Neural crest cell (in vitro differentiated cells): ENCODE results near the gene CLEC4E. TPM values are rescaled to one million over a fixed set of nuclear protein-coding genes. Genes with fewer than 3 reads are reported as not detected.

ENCODE experiments used
- DNase-seq: peaks from one replicate; pipeline ENCODE4 v3.0.0; 2021; ENCODE audit warnings: low read depth, mixed read lengths, low spot score
- H3K27ac Mint-ChIP-seq: one replicate; pipeline ENCODE4 v1.8.0; 2021; ENCODE audit warnings: mild to moderate bottlenecking, mixed read lengths; ENCODE audit not compliant: unreplicated experiment
- H3K27me3 Mint-ChIP-seq: 2 replicates; pipeline ENCODE4 v1.8.0; 2021; ENCODE audit warnings: low read depth, mild to moderate bottlenecking, mixed read lengths
- H3K36me3 Mint-ChIP-seq: 2 replicates; pipeline ENCODE4 v1.8.0; 2021; ENCODE audit warnings: low read depth, mild to moderate bottlenecking, mixed read lengths
- H3K4me1 Mint-ChIP-seq: 2 replicates; pipeline ENCODE4 v1.8.0; 2021; ENCODE audit warnings: mixed read lengths
- H3K4me3 Mint-ChIP-seq: one replicate; pipeline ENCODE4 v1.8.0; 2021; ENCODE audit warnings: mild to moderate bottlenecking, mixed read lengths
- H3K9me3 Mint-ChIP-seq: 2 replicates; pipeline ENCODE4 v1.8.0; 2021; ENCODE audit warnings: mixed read lengths
- CTCF ChIP-seq: fragments of 200-600 bp; sonication (generic); conservative IDR thresholded peaks from 2 replicates; pipeline ENCODE4 v1.5.0; 2021; ENCODE audit warnings: antibody characterized with exemption, mild to moderate bottlenecking
- total RNA-seq: library from RNA; stranded (reverse); gene quantifications from 2 replicates; pipeline ENCODE4 v1.2.1, GENCODE V29; 2021

The CLEC4E gene
- total RNA-seq, 1 donor from 2014 or later = not detected

- Mint-ChIP-seq H3K27ac (no peak overlapping the region), H3K4me3 (no peak overlapping the region), H3K27me3 (no peaks in the 10 kb centered on the region), H3K4me1 (peaks cover 3% of the 10 kb centered on the region), H3K9me3 (peaks cover 5% of the 10 kb centered on the region), H3K36me3 (no peaks in the 10 kb centered on the region)
- DNase-seq = no peak
- TF ChIP-seq CTCF = no peak
Observed at GRCh38 chr12:8561011-8561410, 20.3 kb upstream of the CLEC4E start.

DNA sequence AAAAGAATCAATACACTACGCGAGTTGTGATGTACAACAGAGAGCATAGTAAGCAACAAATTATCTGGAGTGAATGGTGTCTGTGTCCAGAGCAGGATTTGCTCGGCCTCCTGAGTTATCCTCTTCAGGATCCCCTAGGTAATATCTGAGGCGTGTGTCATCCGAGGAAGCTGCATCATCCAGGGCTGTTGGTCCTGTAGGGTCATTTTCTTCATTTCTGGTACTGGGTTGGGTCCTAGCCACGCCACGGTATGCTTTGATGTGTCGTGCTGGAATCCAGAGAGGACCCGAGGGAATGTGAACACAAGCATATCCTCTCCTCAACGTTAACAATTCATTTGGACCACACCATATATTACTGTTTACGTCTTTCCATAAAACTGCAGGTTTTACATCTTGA, 19.0 kb upstream of the CLEC4E start:
- no peaks in the 10 kb centered on the region for H3K36me3 Mint-ChIP-seq
- no peak for DNase-seq
- no peak overlapping the region for H3K27ac Mint-ChIP-seq
- H3K4me3 Mint-ChIP-seq = no peak overlapping the region
- H3K9me3 Mint-ChIP-seq = peaks cover 5% of the 10 kb centered on the region
- H3K27me3 Mint-ChIP-seq = no peaks in the 10 kb centered on the region
- TF ChIP-seq CTCF = no peak
- peaks cover under 1% of the 10 kb centered on the region for H3K4me1 Mint-ChIP-seq

DNA sequence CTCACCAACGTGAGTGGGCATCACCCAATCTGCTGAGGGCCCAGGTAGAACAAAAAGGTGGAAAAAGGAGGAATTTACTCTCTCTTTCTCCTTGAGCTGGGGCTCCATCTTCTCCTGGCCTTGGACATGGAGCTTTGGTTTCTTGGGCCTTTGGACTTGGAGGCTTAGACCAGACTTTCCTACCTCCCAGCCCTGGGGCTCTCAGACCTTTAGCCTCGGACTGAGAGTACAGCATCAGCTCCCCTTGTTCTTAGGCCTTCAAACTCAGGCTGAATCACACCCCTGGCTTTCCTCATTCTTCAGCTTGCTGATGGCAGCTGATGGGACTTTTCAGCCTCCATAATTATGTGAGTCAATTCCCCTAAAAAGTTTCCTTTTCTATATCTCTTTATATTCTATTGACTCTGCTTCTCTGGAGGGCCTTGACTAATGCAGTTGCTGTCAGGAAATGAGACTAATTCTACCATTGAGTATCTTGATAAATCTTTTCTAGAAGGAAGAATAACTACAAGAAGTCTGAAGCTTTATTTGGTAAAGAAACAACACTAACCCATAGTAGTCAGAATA, 15.9 kb upstream of the CLEC4E start:
- peaks cover 5% of the 10 kb centered on the region for H3K9me3 Mint-ChIP-seq

GRCh38 chr12:8554451-8555195, 13.9 kb upstream of the CLEC4E start:
- Mint-ChIP-seq H3K4me3 (no peak overlapping the region), H3K27ac (no peak overlapping the region), H3K9me3 (no peaks in the 10 kb centered on the region), H3K36me3 (no peaks in the 10 kb centered on the region), H3K4me1 (no peaks in the 10 kb centered on the region), H3K27me3 (no peaks in the 10 kb centered on the region)
- no peak for DNase-seq
- no peak for TF ChIP-seq CTCF

More for the DNA sequence above, 15.9 kb upstream of the CLEC4E start:
- Mint-ChIP-seq H3K27ac (no peak overlapping the region), H3K36me3 (no peaks in the 10 kb centered on the region), H3K27me3 (no peaks in the 10 kb centered on the region), H3K4me3 (no peak overlapping the region), H3K4me1 (no peaks in the 10 kb centered on the region)
- DNase-seq = no peak
- TF ChIP-seq CTCF = no peak

DNA sequence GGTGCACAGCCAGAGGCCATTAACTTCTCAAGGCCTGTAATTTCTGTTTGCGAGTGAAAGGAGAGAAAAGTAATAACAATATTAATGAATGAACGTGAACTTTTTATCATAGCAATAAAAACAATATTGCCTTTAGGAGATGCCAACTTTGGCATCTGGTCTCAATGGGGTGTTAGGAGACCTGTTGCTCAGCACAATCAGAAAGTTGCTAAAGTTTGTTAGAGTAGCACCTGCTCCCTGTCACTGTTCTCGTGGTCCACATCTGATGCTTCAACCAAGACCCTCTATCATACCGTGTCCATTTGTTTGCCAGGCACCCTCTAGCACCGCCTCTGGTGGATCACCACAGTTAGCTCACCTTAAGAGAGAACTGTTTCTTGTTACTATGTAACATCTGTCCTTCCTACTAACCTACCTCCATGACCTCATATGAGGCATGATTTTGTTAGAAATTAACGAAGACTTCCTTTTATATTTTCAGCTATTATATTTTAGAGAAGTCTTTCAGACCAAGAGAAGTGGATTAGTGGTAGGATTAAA, 12.5 kb upstream of the CLEC4E start:
- Mint-ChIP-seq H3K27ac (no peak overlapping the region), H3K36me3 (no peaks in the 10 kb centered on the region), H3K4me1 (no peaks in the 10 kb centered on the region), H3K4me3 (no peak overlapping the region), H3K9me3 (no peaks in the 10 kb centered on the region), H3K27me3 (peaks cover 2% of the 10 kb centered on the region)
- DNase-seq = no peak
- TF ChIP-seq CTCF = peak; percentile 10
